Ovary (tissue), 3 donors: ENCODE data around the gene GALK1.

Source experiments
- EP300 ChIP-seq: sonication (generic); formaldehyde crosslinking; IDR thresholded peaks from one replicate; pipeline ENCODE4 v1.6.1; 2017; ENCODE audit warnings: antibody characterized with exemption
- POLR2A ChIP-seq: fragments of 450-650 bp; IDR thresholded peaks from one replicate; pipeline ENCODE4 v1.6.1; 2017; ENCODE audit warnings: antibody characterized with exemption, mild to moderate bottlenecking, moderate library complexity
- TF ChIP-seq, protein P1 (sequence below), 3 donors: fragments of 450-650 bp in 2 of 3; fragments of 200-600 bp in 1 of 3; IDR thresholded peaks; one replicate each; pipeline versions ENCODE4 v1.5.1 to v1.8.0; 2016 to 2022; ENCODE audit warnings: antibody characterized with exemption in 3 of 3, mild to moderate bottlenecking in 1 of 3
- donor health status: DM: no; HTN: no; CAD: no.

DNA sequence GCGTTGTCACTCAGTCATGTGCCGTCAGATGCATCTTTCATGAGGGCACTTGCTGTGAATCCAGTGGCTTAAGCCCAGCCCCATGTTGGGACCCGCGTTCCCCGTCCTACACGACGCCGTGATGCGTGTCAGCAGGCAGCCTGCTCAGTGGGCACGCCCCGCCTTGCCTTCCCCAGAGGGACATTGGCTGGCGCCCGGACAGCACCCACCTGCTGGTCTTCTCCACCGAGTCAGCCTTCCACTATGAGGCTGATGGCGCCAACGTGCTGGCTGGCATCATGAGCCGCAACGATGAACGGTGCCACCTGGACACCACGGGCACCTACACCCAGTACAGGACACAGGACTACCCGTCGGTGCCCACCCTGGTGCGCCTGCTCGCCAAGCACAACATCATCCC, 34.9 kb downstream of the GALK1 start:
- TF ChIP-seq, protein P1, sequence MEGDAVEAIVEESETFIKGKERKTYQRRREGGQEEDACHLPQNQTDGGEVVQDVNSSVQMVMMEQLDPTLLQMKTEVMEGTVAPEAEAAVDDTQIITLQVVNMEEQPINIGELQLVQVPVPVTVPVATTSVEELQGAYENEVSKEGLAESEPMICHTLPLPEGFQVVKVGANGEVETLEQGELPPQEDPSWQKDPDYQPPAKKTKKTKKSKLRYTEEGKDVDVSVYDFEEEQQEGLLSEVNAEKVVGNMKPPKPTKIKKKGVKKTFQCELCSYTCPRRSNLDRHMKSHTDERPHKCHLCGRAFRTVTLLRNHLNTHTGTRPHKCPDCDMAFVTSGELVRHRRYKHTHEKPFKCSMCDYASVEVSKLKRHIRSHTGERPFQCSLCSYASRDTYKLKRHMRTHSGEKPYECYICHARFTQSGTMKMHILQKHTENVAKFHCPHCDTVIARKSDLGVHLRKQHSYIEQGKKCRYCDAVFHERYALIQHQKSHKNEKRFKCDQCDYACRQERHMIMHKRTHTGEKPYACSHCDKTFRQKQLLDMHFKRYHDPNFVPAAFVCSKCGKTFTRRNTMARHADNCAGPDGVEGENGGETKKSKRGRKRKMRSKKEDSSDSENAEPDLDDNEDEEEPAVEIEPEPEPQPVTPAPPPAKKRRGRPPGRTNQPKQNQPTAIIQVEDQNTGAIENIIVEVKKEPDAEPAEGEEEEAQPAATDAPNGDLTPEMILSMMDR (IDR thresholded peaks at IDR 0.05): no peak
- TF ChIP-seq POLR2A (no peak), EP300 (no peak)
